ENCODE measurements around the gene CIC. TPM values are rescaled to one million over a fixed set of nuclear protein-coding genes. Genes with fewer than 3 reads are reported as not detected.
A peak's percentile ranks its signal among the peaks of the same experiment; 100 is the strongest.

Gene CIC
- total RNA-seq, 2 donors from 2014 or later = 47.8 to 54.6 TPM

- Histone ChIP-seq H3K4me3 (no peak overlapping the region), H3K36me3 (no peaks in the 10 kb centered on the region), H3K27ac (no peak overlapping the region), H3K4me1 (peaks cover 6% of the 10 kb centered on the region), H3K9me3 (no peaks in the 10 kb centered on the region), H3K27me3 (no peaks in the 10 kb centered on the region), H3K9ac (ENCODE audit: low read depth in 2 of 2, low read length in 2 of 2) (no peak overlapping the region)
- intact Hi-C loops (cut with DNase I) = loop anchor here (2.0 to 5.0 kb wide), 3 partner anchors 31 to 115 kb away; partner anchors contain the start of gene POU2F2
- DNase-seq = no peak
- TF ChIP-seq CTCF (IDR thresholded peaks at IDR 0.05) = no peak
Measured at GRCh38 chr19:42247640-42248199, 21.3 kb upstream of the CIC start.

GRCh38 chr19:42248270-42249148, 20.5 kb upstream of the CIC start:
- Histone ChIP-seq H3K4me3 (no peak overlapping the region), H3K9me3 (no peaks in the 10 kb centered on the region), H3K27ac (no peak overlapping the region), H3K9ac (ENCODE audit: low read depth in 2 of 2, low read length in 2 of 2) (no peak overlapping the region), H3K36me3 (no peaks in the 10 kb centered on the region), H3K27me3 (no peaks in the 10 kb centered on the region), H3K4me1 (peaks cover 6% of the 10 kb centered on the region)
- no peak for TF ChIP-seq CTCF (IDR thresholded peaks at IDR 0.05)
- intact Hi-C loops (cut with DNase I) = loop anchor here (5.0 kb wide), 2 partner anchors 49 to 116 kb away; partner anchors contain the start of gene POU2F2
- DNase-seq = no peak

GRCh38 chr19:42249149-42249750, 19.8 kb upstream of the CIC start:
- intact Hi-C loops (cut with DNase I) = loop anchor here (5.0 kb wide), 2 partner anchors 48 to 117 kb away; partner anchors contain the start of gene POU2F2
- H3K27me3 ChIP-seq = no peaks in the 10 kb centered on the region
- no peak overlapping the region for H3K4me3 ChIP-seq
- H3K4me1 ChIP-seq = peaks cover 6% of the 10 kb centered on the region
- no peak for TF ChIP-seq CTCF (IDR thresholded peaks at IDR 0.05)
- H3K36me3 ChIP-seq = no peaks in the 10 kb centered on the region
- no peaks in the 10 kb centered on the region for H3K9me3 ChIP-seq
- H3K9ac ChIP-seq (ENCODE audit: low read depth in 2 of 2, low read length in 2 of 2) = no peak overlapping the region
- DNase-seq = no peak
- H3K27ac ChIP-seq = no peak overlapping the region

GRCh38 chr19:42249769-42250168, 19.3 kb upstream of the CIC start:
- H3K4me1 ChIP-seq = peaks cover 6% of the 10 kb centered on the region
- no peaks in the 10 kb centered on the region for H3K9me3 ChIP-seq
- no peaks in the 10 kb centered on the region for H3K27me3 ChIP-seq
- no peak overlapping the region for H3K9ac ChIP-seq (ENCODE audit: low read depth in 2 of 2, low read length in 2 of 2)
- intact Hi-C loops (cut with DNase I) = loop anchor here (5.0 kb wide), 2 partner anchors 48 to 117 kb away; partner anchors contain the start of gene POU2F2
- H3K36me3 ChIP-seq = no peaks in the 10 kb centered on the region
- H3K4me3 ChIP-seq = no peak overlapping the region
- no peak for TF ChIP-seq CTCF (IDR thresholded peaks at IDR 0.05)
- no peak for DNase-seq
- H3K27ac ChIP-seq = no peak overlapping the region

GRCh38 chr19:42250183-42250665, 18.8 kb upstream of the CIC start:
- no peak overlapping the region for H3K4me3 ChIP-seq
- peaks cover 6% of the 10 kb centered on the region for H3K4me1 ChIP-seq

More at GRCh38 chr19:42250183-42250665, 18.8 kb upstream of the CIC start:
- H3K27ac ChIP-seq = no peak overlapping the region
- no peak for DNase-seq
- H3K9ac ChIP-seq (ENCODE audit: low read depth in 2 of 2, low read length in 2 of 2) = peak overlapping the region in 1 of 2 donors; percentile 66
- no peaks in the 10 kb centered on the region for H3K27me3 ChIP-seq
- intact Hi-C loops (cut with DNase I) = no loop called here
- no peaks in the 10 kb centered on the region for H3K9me3 ChIP-seq
- no peak for TF ChIP-seq CTCF (IDR thresholded peaks at IDR 0.05)
- no peaks in the 10 kb centered on the region for H3K36me3 ChIP-seq
